ENCODE results near the gene HS3ST4.

DNA sequence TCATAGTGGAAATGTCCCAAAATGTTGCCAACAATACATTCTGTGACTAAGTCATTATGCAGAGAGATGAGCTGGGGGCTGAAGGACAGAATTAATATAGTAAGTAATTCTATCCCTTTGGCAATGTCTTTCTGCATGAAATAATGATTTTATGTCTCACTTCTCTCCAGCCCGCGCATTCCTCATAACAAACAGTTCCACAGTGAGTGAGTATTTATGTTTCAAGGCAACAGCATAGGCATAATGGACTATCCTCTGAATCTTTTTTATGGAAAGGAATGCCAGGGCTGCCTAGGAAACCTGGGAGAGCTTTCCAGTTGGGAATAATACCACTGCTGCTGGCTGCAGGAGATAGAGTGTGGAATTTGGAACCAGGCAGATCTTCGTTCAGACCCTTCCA lies 477.7 kb downstream of the HS3ST4 start:
- TF ChIP-seq, protein P1, sequence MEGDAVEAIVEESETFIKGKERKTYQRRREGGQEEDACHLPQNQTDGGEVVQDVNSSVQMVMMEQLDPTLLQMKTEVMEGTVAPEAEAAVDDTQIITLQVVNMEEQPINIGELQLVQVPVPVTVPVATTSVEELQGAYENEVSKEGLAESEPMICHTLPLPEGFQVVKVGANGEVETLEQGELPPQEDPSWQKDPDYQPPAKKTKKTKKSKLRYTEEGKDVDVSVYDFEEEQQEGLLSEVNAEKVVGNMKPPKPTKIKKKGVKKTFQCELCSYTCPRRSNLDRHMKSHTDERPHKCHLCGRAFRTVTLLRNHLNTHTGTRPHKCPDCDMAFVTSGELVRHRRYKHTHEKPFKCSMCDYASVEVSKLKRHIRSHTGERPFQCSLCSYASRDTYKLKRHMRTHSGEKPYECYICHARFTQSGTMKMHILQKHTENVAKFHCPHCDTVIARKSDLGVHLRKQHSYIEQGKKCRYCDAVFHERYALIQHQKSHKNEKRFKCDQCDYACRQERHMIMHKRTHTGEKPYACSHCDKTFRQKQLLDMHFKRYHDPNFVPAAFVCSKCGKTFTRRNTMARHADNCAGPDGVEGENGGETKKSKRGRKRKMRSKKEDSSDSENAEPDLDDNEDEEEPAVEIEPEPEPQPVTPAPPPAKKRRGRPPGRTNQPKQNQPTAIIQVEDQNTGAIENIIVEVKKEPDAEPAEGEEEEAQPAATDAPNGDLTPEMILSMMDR (conservative IDR thresholded peaks at IDR 0.05; ENCODE audit: low read depth, low read length), result no peak
- TF ChIP-seq, protein P2, sequence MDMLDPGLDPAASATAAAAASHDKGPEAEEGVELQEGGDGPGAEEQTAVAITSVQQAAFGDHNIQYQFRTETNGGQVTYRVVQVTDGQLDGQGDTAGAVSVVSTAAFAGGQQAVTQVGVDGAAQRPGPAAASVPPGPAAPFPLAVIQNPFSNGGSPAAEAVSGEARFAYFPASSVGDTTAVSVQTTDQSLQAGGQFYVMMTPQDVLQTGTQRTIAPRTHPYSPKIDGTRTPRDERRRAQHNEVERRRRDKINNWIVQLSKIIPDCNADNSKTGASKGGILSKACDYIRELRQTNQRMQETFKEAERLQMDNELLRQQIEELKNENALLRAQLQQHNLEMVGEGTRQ (IDR thresholded peaks at IDR 0.05; ENCODE audit: low read depth, low read length), result no peak
- TF ChIP-seq RFX5 (IDR thresholded peaks at IDR 0.05; ENCODE audit: low read depth, low read length), result no peak
- no peak for TF ChIP-seq SMC3 (IDR thresholded peaks at IDR 0.05; ENCODE audit: low read depth, low read length)
- TF ChIP-seq POLR2A (IDR thresholded peaks at IDR 0.05; ENCODE audit: low read depth, low read length), result no peak
- no peak for TF ChIP-seq CHD1 (IDR thresholded peaks at IDR 0.05; ENCODE audit: low read depth, low read length)
- no peak for TF ChIP-seq RAD21 (IDR thresholded peaks at IDR 0.05; ENCODE audit: low read length)
- no peak for TF ChIP-seq BHLHE40 (IDR thresholded peaks at IDR 0.05; ENCODE audit: low read depth, low read length)
- TF ChIP-seq ELK1 (IDR thresholded peaks at IDR 0.05; ENCODE audit: borderline replicate concordance, low read depth, low read length), result no peak
- TF ChIP-seq MXI1 (IDR thresholded peaks at IDR 0.05; ENCODE audit: borderline replicate concordance, low read depth, low read length), result no peak

All from IMR-90 (cell line).